Measurements from ENCODE around the gene PRMT7.

The PRMT7 gene

DNA sequence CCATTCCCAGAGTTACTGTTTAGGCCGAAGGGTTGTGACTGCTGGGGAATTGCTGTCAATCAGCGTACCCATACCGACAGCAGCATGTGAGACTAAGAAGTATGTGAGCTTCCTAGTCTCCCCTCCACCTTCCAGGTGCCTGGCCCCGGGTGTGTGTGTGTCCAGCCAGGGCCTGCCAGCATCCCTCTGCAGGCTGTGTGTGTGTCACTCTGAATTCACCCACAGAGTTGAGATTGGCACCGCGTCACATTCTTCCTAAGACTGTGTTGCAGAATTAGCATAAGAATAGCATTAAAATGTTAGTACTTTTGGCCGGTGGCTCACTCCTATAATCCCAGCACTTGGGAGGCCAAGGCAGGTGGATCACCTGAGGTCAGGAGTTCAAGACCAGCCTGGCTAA lies 31.8 kb downstream of the PRMT7 start:
- Mint-ChIP-seq H3K27me3 (ENCODE audit: low read depth, poor library complexity) (no peaks in the 10 kb centered on the region), H3K4me3 (no peak overlapping the region), H3K36me3 (ENCODE audit: low read depth) (peaks cover 66% of the 10 kb centered on the region), H3K4me1 (peaks cover 36% of the 10 kb centered on the region), H3K9me3 (no peaks in the 10 kb centered on the region), H3K27ac (no peak overlapping the region)
- no peak for DNase-seq
- TF ChIP-seq, protein P1, sequence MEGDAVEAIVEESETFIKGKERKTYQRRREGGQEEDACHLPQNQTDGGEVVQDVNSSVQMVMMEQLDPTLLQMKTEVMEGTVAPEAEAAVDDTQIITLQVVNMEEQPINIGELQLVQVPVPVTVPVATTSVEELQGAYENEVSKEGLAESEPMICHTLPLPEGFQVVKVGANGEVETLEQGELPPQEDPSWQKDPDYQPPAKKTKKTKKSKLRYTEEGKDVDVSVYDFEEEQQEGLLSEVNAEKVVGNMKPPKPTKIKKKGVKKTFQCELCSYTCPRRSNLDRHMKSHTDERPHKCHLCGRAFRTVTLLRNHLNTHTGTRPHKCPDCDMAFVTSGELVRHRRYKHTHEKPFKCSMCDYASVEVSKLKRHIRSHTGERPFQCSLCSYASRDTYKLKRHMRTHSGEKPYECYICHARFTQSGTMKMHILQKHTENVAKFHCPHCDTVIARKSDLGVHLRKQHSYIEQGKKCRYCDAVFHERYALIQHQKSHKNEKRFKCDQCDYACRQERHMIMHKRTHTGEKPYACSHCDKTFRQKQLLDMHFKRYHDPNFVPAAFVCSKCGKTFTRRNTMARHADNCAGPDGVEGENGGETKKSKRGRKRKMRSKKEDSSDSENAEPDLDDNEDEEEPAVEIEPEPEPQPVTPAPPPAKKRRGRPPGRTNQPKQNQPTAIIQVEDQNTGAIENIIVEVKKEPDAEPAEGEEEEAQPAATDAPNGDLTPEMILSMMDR (IDR thresholded peaks at IDR 0.05), result no peak

DNA sequence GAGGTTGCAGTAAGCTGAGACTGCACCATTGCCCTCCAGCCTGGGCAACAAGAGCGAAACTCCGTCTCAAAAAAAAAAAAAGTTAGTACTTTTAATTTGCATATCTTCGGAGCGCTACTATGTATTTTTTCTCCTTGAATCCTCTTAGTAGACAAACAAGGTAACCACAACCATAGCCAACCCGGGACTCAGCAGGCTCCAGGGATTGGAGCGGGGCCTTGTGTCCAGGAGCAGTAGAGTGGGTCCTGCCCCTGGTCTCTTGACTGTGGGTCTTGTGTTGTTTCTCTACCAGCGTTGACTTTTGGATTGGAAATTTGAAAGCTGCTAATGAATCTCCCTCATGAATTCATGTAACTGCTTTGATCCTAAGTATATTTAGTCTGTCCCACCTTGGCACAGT lies 32.3 kb downstream of the PRMT7 start:
- Mint-ChIP-seq H3K27ac (no peak overlapping the region), H3K4me3 (no peak overlapping the region), H3K36me3 (ENCODE audit: low read depth) (peaks cover 66% of the 10 kb centered on the region), H3K9me3 (no peaks in the 10 kb centered on the region), H3K27me3 (ENCODE audit: low read depth, poor library complexity) (no peaks in the 10 kb centered on the region), H3K4me1 (peaks cover 36% of the 10 kb centered on the region)
- no peak for DNase-seq
- TF ChIP-seq, protein P1 (IDR thresholded peaks at IDR 0.05), result no peak

DNA sequence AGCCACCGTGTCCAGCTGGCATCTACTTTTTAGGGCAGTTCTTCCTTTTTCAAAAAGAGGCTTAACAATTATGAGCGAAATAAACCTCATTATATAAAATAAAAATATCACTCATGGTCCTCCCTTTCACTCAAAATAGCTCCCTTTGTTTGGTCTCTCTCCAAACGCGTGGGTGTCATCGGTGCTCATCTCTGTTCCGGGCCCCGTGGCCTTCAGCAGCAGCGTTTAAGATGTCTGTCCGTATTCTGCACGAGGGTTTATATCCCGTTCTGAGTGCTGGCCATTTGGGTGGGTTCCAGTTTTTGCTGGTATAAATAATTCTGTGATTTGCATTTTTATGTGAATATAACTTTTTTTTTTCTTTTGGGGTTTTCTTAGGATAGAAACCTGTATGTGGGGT lies 33.4 kb downstream of the PRMT7 start:
- DNase-seq, result no peak
- Mint-ChIP-seq H3K27me3 (ENCODE audit: low read depth, poor library complexity) (peaks cover 3% of the 10 kb centered on the region), H3K36me3 (ENCODE audit: low read depth) (peaks cover 69% of the 10 kb centered on the region), H3K27ac (no peak overlapping the region), H3K4me3 (no peak overlapping the region), H3K4me1 (peaks cover 40% of the 10 kb centered on the region), H3K9me3 (no peaks in the 10 kb centered on the region)
- TF ChIP-seq, protein P1 (IDR thresholded peaks at IDR 0.05), result no peak

DNA sequence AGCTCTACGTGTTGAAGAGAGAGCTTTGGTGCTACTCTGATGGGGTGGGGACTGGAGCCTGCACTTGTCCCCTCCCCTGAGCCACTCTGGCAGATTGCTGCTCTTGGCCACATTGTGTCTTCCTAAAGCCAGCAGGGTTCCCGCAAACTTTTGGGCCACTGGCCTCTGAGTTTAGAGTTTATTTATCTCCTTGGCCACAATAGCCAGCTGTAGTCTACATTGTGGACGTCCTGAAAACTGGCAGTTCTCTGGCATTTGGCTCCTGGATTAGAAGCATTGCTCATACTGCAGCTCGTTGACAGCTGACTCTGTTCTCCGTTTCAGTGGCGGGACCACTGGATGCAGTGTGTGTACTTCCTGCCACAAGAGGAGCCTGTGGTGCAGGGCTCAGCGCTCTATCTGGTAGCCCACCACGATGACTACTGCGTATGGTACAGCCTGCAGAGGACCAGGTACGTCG lies 34.6 kb downstream of the PRMT7 start:
- no peaks in the 10 kb centered on the region for H3K9me3 Mint-ChIP-seq
- peaks cover 40% of the 10 kb centered on the region for H3K4me1 Mint-ChIP-seq
- no peak for DNase-seq
- H3K36me3 Mint-ChIP-seq (ENCODE audit: low read depth), result peaks cover 62% of the 10 kb centered on the region
- TF ChIP-seq, protein P1 (IDR thresholded peaks at IDR 0.05), result no peak
- H3K27me3 Mint-ChIP-seq (ENCODE audit: low read depth, poor library complexity), result peaks cover 3% of the 10 kb centered on the region
- no peak overlapping the region for H3K4me3 Mint-ChIP-seq
- H3K27ac Mint-ChIP-seq, result no peak overlapping the region

DNA sequence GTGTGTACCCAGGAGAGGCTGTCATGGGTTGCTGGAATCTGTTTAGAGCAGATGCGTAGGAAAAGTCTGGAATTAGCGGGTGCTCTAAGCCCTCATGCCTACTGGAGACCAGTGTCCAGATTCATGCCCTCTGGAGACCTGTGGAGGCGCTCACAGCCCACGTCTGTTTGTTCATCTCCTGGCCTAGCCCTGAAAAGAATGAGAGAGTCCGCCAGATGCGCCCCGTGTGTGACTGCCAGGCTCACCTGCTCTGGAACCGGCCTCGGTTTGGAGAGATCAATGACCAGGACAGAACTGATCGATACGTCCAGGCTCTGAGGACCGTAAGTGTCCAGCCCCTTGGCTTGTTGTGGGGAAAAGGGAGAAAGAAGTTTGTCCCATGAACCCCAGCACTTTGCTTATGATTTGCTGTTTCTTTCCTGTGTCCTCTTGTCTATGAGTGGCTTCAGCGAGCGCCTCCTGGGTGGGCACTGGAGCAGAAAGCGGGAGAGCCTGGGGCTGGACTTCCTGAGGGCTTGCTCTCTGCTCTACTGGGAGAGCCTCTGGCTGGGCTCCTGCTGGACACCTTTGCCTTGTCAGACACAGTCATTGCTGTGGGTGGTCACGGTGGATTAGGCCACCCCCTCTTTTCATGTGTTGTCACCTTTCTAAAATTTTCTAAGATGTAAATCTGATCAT lies 35.3 kb downstream of the PRMT7 start:
- H3K9me3 Mint-ChIP-seq, result no peaks in the 10 kb centered on the region
- no peak overlapping the region for H3K4me3 Mint-ChIP-seq
- peak overlapping the region; percentile 19 for H3K27ac Mint-ChIP-seq
- peaks cover 3% of the 10 kb centered on the region for H3K27me3 Mint-ChIP-seq (ENCODE audit: low read depth, poor library complexity)
- TF ChIP-seq, protein P1 (IDR thresholded peaks at IDR 0.05), result no peak
- H3K4me1 Mint-ChIP-seq, result peaks cover 33% of the 10 kb centered on the region
- DNase-seq, result no peak
- peaks cover 60% of the 10 kb centered on the region for H3K36me3 Mint-ChIP-seq (ENCODE audit: low read depth)

DNA sequence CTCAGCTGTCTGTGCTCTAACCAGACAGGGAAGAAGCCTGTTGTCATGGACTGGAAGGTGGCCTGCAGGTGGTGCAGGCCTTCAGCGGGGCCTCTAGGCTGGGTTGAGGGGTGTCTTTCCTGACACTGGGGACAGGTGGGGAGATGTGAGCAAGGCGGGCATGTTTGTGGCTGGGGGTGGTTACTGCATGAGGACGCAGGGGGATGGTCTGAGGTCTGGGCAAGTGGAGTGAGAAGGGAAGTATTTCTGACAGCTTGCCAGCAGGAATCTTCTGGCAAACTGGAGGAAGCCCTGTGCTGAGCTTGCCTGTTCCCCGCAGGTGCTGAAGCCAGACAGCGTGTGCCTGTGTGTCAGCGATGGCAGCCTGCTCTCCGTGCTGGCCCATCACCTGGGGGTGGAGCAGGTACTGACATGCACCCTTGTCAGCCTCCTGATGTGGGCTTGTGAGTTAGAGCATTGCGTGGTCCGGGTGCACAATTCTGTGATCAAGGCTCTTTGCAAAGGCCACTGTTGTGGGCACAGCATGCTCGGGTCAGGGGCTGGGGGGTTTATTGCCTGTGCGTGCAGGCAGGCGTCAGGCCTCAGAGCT lies 36.2 kb downstream of the PRMT7 start:
- no peak for DNase-seq
- TF ChIP-seq, protein P1 (IDR thresholded peaks at IDR 0.05), result no peak
- H3K4me3 Mint-ChIP-seq, result no peak overlapping the region
- peak overlapping the region; percentile 48 for H3K27ac Mint-ChIP-seq
- H3K9me3 Mint-ChIP-seq, result no peaks in the 10 kb centered on the region
- peaks cover 26% of the 10 kb centered on the region for H3K4me1 Mint-ChIP-seq
- H3K36me3 Mint-ChIP-seq (ENCODE audit: low read depth), result peaks cover 57% of the 10 kb centered on the region
- H3K27me3 Mint-ChIP-seq (ENCODE audit: low read depth, poor library complexity), result peaks cover 3% of the 10 kb centered on the region

Measured in nephron progenitor cell (in vitro differentiated cells).